CD14-positive monocyte (primary cell): ENCODE results near the gene GAN. TPM values are rescaled to one million over a fixed set of nuclear protein-coding genes. Genes with fewer than 3 reads are reported as not detected.
A peak's percentile ranks its signal among the peaks of the same experiment; 100 is the strongest.

ENCODE experiments used
- DNase-seq, 3 donors: peaks; one replicate each; pipeline ENCODE4 v3.0.0-alpha.2; 2011 to 2022
- H2AFZ ChIP-seq: 2 replicates; pipeline ENCODE4 v1.6.0; 2012; ENCODE audit warnings: mild to moderate bottlenecking, low read depth, low read length, inconsistent platforms; ENCODE audit not compliant: insufficient read depth, poor library complexity, severe bottlenecking
- H3K27ac ChIP-seq, 2 donors: 1 replicate in 1 of 2; 2 replicates in 1 of 2; pipeline ENCODE4 v1.5.1; 2012 to 2013; ENCODE audit warnings: low read length in 2 of 2, control low read depth in 1 of 2, inconsistent platforms in 1 of 2, low read depth in 1 of 2, mild to moderate bottlenecking in 1 of 2
- H3K27me3 ChIP-seq, 2 donors: one replicate each; pipeline versions ENCODE4 v1.6.0 to v1.6.1; 2011 to 2013; ENCODE audit warnings: low read length in 2 of 2; ENCODE audit not compliant: control insufficient read depth in 2 of 2, insufficient read depth in 2 of 2
- H3K36me3 ChIP-seq, 2 donors: replicated peaks in 1 of 2; 1 replicate in 1 of 2; 2 replicates in 1 of 2; pipeline versions ENCODE4 v1.5.1 to v1.6.1; 2012 to 2013; ENCODE audit warnings: low read length in 2 of 2, control low read depth in 1 of 2, inconsistent platforms in 1 of 2, mild to moderate bottlenecking in 1 of 2; ENCODE audit not compliant: insufficient read depth in 2 of 2, control insufficient read depth in 1 of 2
- H3K4me1 ChIP-seq, 2 donors: 1 replicate in 1 of 2; 2 replicates in 1 of 2; pipeline versions ENCODE4 v1.5.1 to v1.6.1; 2012 to 2013; ENCODE audit warnings: low read length in 2 of 2, control low read depth in 1 of 2, inconsistent platforms in 1 of 2, mild to moderate bottlenecking in 1 of 2, moderate library complexity in 1 of 2; ENCODE audit not compliant: insufficient read depth in 2 of 2, control insufficient read depth in 1 of 2
- H3K4me2 ChIP-seq: replicated peaks from 2 replicates; pipeline ENCODE3; 2012; ENCODE audit warnings: low read length, moderate library complexity, mild to moderate bottlenecking; ENCODE audit not compliant: poor library complexity, severe bottlenecking; ENCODE audit errors: extremely low read depth
- H3K4me3 ChIP-seq, 3 experiments: fragments of 200-600 bp in 1 of 3; sonication (generic) in 1 of 3; replicated peaks in 1 of 3; 1 replicate in 2 of 3; 2 replicates in 1 of 3; pipeline ENCODE4 v1.5.1; 2011 to 2013; ENCODE audit warnings: low read length in 3 of 3, mild to moderate bottlenecking in 3 of 3, control low read depth in 2 of 3, low read depth in 2 of 3, inconsistent platforms in 1 of 3, moderate library complexity in 1 of 3
- H3K79me2 ChIP-seq: 2 replicates; pipeline ENCODE4 v1.6.0; 2012; ENCODE audit warnings: mild to moderate bottlenecking, control low read depth, inconsistent platforms, low read length, moderate library complexity; ENCODE audit not compliant: insufficient read depth
- H3K9ac ChIP-seq: 2 replicates; pipeline ENCODE4 v1.6.0; 2017; ENCODE audit warnings: low read length, mild to moderate bottlenecking; ENCODE audit not compliant: insufficient read depth, poor library complexity, severe bottlenecking
- H3K9me3 ChIP-seq, 2 donors: replicated peaks in 1 of 2; 1 replicate in 1 of 2; 2 replicates in 1 of 2; pipeline versions ENCODE4 v1.5.1 to v1.6.1; 2012 to 2013; ENCODE audit warnings: low read length in 2 of 2, control low read depth in 1 of 2; ENCODE audit not compliant: control insufficient read depth in 1 of 2, insufficient read depth in 1 of 2
- H4K20me1 ChIP-seq: 2 replicates; pipeline ENCODE4 v1.6.0; 2012; ENCODE audit warnings: mild to moderate bottlenecking, low read length, control low read depth, moderate library complexity; ENCODE audit not compliant: insufficient read depth
- H3K27ac Mint-ChIP-seq, 7 donors: one replicate each; pipeline ENCODE4 v1.8.0; 2020; ENCODE audit warnings: mild to moderate bottlenecking in 7 of 7, mixed read lengths in 7 of 7, moderate library complexity in 6 of 7, inconsistent platforms in 2 of 7
- H3K27me3 Mint-ChIP-seq, 3 donors: one replicate each; pipeline ENCODE4 v1.8.0; 2021 to 2022; ENCODE audit warnings: low read depth in 3 of 3, mild to moderate bottlenecking in 3 of 3, mixed read lengths in 3 of 3, moderate library complexity in 3 of 3, inconsistent platforms in 1 of 3
- H3K36me3 Mint-ChIP-seq, 2 donors: one replicate each; pipeline ENCODE4 v1.8.0; 2020; ENCODE audit warnings: mixed read lengths in 2 of 2, inconsistent platforms in 1 of 2, mild to moderate bottlenecking in 1 of 2
- H3K4me1 Mint-ChIP-seq: one replicate; pipeline ENCODE4 v1.8.0; 2020; ENCODE audit warnings: mild to moderate bottlenecking, mixed read lengths
- H3K4me3 Mint-ChIP-seq, 2 donors: one replicate each; pipeline ENCODE4 v1.8.0; 2020; ENCODE audit warnings: mild to moderate bottlenecking in 2 of 2, mixed read lengths in 2 of 2, moderate library complexity in 1 of 2
- H3K9me3 Mint-ChIP-seq, 7 donors: one replicate each; pipeline ENCODE4 v1.8.0; 2020 to 2022; ENCODE audit warnings: mixed read lengths in 7 of 7, mild to moderate bottlenecking in 6 of 7, moderate library complexity in 6 of 7, inconsistent platforms in 2 of 7
- CTCF ChIP-seq: fragments of 200-600 bp; IDR thresholded peaks from one replicate; pipeline ENCODE4 v1.8.0; 2022; ENCODE audit warnings: antibody characterized with exemption, mild to moderate bottlenecking
- WGBS: methylation state at CpG from one replicate; pipeline ENCODE4 v1.1.5; 2013; ENCODE audit warnings: missing lambda C conversion rate; ENCODE audit not compliant: insufficient coverage; 5-methylcytosine and 5-hydroxymethylcytosine counted together
- intact Hi-C, 2 donors: fragments of 100-400 bp; cut with micrococcal nuclease; formaldehyde crosslinking; loops; one replicate each; pipeline versions ENCODE4 v1.15.0 to v1.15.1; 2023
- polyA plus RNA-seq, 3 donors: library from polyadenylated mRNA; depleted of rRNA in 1 of 3; unstranded in 2 of 3; stranded (reverse) in 1 of 3; fragments of 300-500 nt in 2 of 3; fragments of >200 nt in 1 of 3; fragmentation: Illumina TruSeq in 2 of 3; gene quantifications; 1 replicate in 2 of 3; 2 replicates in 1 of 3; pipeline ENCODE4 v1.2.3, GENCODE V29; 2012 to 2021

The GAN gene
- polyA plus RNA-seq, 3 donors, result 0.89 to 1.2 (median 1.0) TPM

GRCh38 chr16:81435567-81435966 lies 120.8 kb downstream of the GAN start:
- no peaks in the 10 kb centered on the region for H3K79me2 ChIP-seq
- H3K27ac Mint-ChIP-seq, result peak overlapping the region in 1 of 7 donors; percentile 34
- TF ChIP-seq CTCF, result no peak
- peaks cover 48% of the 10 kb centered on the region for H3K4me1 Mint-ChIP-seq
- intact Hi-C loops, result no loop called here
- peaks cover 0 to 4% of the 10 kb centered on the region in 2 donors for H3K36me3 Mint-ChIP-seq
- H3K4me1 ChIP-seq, result peaks cover 40 to 46% of the 10 kb centered on the region in 2 donors
- no peaks in the 10 kb centered on the region for H3K9me3 Mint-ChIP-seq
- no peaks in the 10 kb centered on the region for H3K27me3 ChIP-seq
- no peak overlapping the region for H3K4me3 Mint-ChIP-seq
- H4K20me1 ChIP-seq, result no peaks in the 10 kb centered on the region
- no peak overlapping the region for H3K9ac ChIP-seq
- no peak overlapping the region for H3K4me2 ChIP-seq
- no peaks in the 10 kb centered on the region for H3K36me3 ChIP-seq
- no peak for DNase-seq
- H2AFZ ChIP-seq, result no peak overlapping the region
- peaks cover 4 to 14% (median 10%) of the 10 kb centered on the region in 3 donors for H3K27me3 Mint-ChIP-seq
- no CpG with 5 or more reads among the region's 2 CpGs for WGBS
- no peak overlapping the region for H3K4me3 ChIP-seq
- no peak overlapping the region for H3K27ac ChIP-seq
- H3K9me3 ChIP-seq, result no peaks in the 10 kb centered on the region

GRCh38 chr16:81436386-81436785 lies 121.6 kb downstream of the GAN start:
- no peaks in the 10 kb centered on the region for H3K36me3 ChIP-seq
- H4K20me1 ChIP-seq, result no peaks in the 10 kb centered on the region
- Mint-ChIP-seq H3K4me1 (peaks cover 43% of the 10 kb centered on the region), H3K27ac (peak overlapping the region in 1 of 7 donors; percentile 31), H3K27me3 (peaks cover 6 to 21% (median 11%) of the 10 kb centered on the region in 3 donors), H3K36me3 (peaks cover 0 to 2% of the 10 kb centered on the region in 2 donors), H3K4me3 (no peak overlapping the region), H3K9me3 (no peaks in the 10 kb centered on the region)
- no peaks in the 10 kb centered on the region for H3K9me3 ChIP-seq
- H3K4me3 ChIP-seq, result no peak overlapping the region
- 100% methylated on average over 1 of the region's 6 CpGs for WGBS
- no peak overlapping the region for H3K27ac ChIP-seq
- H3K4me2 ChIP-seq, result no peak overlapping the region
- no peak overlapping the region for H2AFZ ChIP-seq
- no peak for DNase-seq
- peaks cover 0 to 2% of the 10 kb centered on the region in 2 donors for H3K27me3 ChIP-seq
- TF ChIP-seq CTCF, result no peak
- intact Hi-C loops, result no loop called here
- H3K9ac ChIP-seq, result no peak overlapping the region
- no peaks in the 10 kb centered on the region for H3K79me2 ChIP-seq
- H3K4me1 ChIP-seq, result peaks cover 33 to 38% of the 10 kb centered on the region in 2 donors
